KMS-11 (cell line): ENCODE measurements around the gene TMEM18.

Source experiments
- H2AFZ ChIP-seq: fragments of 200-600 bp; sonication (generic); 2 replicates; pipeline ENCODE4 v1.6.1; 2016; ENCODE audit warnings: antibody characterized with exemption, mixed run types, low read depth
- H3K27ac ChIP-seq: fragments of 200-600 bp; sonication (generic); 2 replicates; pipeline ENCODE4 v1.6.1; 2016; ENCODE audit warnings: mild to moderate bottlenecking, mixed run types
- H3K27me3 ChIP-seq: fragments of 200-600 bp; sonication (generic); 2 replicates; pipeline ENCODE4 v1.6.1; 2017; ENCODE audit warnings: mild to moderate bottlenecking, low read depth, mixed run types, moderate library complexity; ENCODE audit not compliant: insufficient read depth
- H3K36me3 ChIP-seq: fragments of 200-600 bp; sonication (generic); 2 replicates; pipeline ENCODE4 v1.6.1; 2017; ENCODE audit warnings: mild to moderate bottlenecking, mixed run types; ENCODE audit not compliant: insufficient read depth
- H3K4me1 ChIP-seq: fragments of 200-600 bp; sonication (generic); 2 replicates; pipeline ENCODE4 v1.6.1; 2016; ENCODE audit warnings: mild to moderate bottlenecking, low read depth, mixed run types; ENCODE audit not compliant: poor library complexity, severe bottlenecking
- H3K4me2 ChIP-seq: fragments of 200-600 bp; sonication (generic); 2 replicates; pipeline ENCODE4 v1.7.0; 2016; ENCODE audit warnings: mild to moderate bottlenecking, mixed run types
- H3K4me3 ChIP-seq: fragments of 200-600 bp; sonication (generic); IDR thresholded peaks from 2 replicates; pipeline ENCODE4 v1.6.1; 2017; ENCODE audit warnings: low read depth, low read length, mixed read lengths; ENCODE audit not compliant: insufficient read depth
- H3K79me2 ChIP-seq: fragments of 200-600 bp; sonication (generic); 2 replicates; pipeline ENCODE4 v1.6.1; 2016; ENCODE audit warnings: low read depth, mixed run types; ENCODE audit not compliant: insufficient read depth
- H3K9ac ChIP-seq: fragments of 200-600 bp; sonication (generic); 2 replicates; pipeline ENCODE4 v1.6.1; 2016; ENCODE audit warnings: mild to moderate bottlenecking, mixed run types
- H4K20me1 ChIP-seq: fragments of 200-600 bp; sonication (generic); 2 replicates; pipeline ENCODE4 v1.6.1; 2016; ENCODE audit warnings: mild to moderate bottlenecking, mixed run types; ENCODE audit not compliant: insufficient read depth
- TF ChIP-seq, protein P1 (sequence below): fragments of 200-600 bp; sonication (generic); conservative IDR thresholded peaks from 2 replicates; pipeline ENCODE4 v1.6.1; 2017; ENCODE audit warnings: low read depth, mild to moderate bottlenecking, antibody characterized with exemption, low read length, moderate library complexity, mixed read lengths

Gene TMEM18

DNA sequence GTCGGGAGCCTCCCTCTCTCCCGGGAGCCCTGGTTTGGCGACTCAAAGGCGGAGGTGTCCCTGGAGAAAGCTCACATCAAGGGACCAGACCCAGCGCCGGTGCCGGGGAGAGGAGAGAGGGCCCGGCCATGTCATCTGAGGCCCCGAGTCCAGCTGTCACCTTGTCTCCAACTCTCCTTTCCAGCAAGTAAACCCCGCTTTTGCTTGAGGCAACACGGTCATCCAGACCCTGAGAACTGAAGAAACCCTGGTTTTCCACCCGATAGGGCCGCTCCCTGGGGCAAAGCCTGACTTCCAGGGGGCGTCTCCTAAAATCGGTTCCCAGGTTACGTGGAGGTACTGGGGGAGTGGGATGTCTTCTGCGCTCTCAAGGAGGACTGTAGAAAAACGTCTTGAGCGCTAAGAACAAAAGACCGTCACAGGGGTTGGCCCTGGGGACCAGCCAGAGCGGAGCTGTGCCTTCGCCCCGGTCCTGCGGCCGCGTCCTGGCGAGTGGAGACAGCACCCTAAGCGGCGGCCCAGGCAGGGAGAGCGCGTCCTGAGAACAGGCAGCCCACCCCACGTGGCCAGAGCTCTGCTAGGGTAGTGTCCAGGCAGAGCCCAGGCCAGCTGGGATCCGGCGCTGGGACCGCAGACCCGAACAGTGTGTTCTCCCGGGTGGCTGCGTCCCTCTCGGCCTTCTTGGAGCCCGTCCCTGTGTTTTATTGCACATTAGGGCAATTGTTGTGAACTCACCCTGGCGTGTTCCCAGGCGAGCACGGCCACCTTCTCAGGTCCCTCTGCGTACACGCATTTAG, 55.7 kb downstream of the TMEM18 start:
- H3K4me1 ChIP-seq, result no peaks in the 10 kb centered on the region
- no peak overlapping the region for H3K4me2 ChIP-seq
- H3K9ac ChIP-seq, result no peak overlapping the region
- no peaks in the 10 kb centered on the region for H3K79me2 ChIP-seq
- no peaks in the 10 kb centered on the region for H3K36me3 ChIP-seq
- H3K27ac ChIP-seq, result no peak overlapping the region
- no peaks in the 10 kb centered on the region for H3K27me3 ChIP-seq
- H2AFZ ChIP-seq, result no peak overlapping the region
- TF ChIP-seq, protein P1, sequence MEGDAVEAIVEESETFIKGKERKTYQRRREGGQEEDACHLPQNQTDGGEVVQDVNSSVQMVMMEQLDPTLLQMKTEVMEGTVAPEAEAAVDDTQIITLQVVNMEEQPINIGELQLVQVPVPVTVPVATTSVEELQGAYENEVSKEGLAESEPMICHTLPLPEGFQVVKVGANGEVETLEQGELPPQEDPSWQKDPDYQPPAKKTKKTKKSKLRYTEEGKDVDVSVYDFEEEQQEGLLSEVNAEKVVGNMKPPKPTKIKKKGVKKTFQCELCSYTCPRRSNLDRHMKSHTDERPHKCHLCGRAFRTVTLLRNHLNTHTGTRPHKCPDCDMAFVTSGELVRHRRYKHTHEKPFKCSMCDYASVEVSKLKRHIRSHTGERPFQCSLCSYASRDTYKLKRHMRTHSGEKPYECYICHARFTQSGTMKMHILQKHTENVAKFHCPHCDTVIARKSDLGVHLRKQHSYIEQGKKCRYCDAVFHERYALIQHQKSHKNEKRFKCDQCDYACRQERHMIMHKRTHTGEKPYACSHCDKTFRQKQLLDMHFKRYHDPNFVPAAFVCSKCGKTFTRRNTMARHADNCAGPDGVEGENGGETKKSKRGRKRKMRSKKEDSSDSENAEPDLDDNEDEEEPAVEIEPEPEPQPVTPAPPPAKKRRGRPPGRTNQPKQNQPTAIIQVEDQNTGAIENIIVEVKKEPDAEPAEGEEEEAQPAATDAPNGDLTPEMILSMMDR, result no peak
- no peaks in the 10 kb centered on the region for H4K20me1 ChIP-seq
- H3K4me3 ChIP-seq, result no peak overlapping the region

DNA sequence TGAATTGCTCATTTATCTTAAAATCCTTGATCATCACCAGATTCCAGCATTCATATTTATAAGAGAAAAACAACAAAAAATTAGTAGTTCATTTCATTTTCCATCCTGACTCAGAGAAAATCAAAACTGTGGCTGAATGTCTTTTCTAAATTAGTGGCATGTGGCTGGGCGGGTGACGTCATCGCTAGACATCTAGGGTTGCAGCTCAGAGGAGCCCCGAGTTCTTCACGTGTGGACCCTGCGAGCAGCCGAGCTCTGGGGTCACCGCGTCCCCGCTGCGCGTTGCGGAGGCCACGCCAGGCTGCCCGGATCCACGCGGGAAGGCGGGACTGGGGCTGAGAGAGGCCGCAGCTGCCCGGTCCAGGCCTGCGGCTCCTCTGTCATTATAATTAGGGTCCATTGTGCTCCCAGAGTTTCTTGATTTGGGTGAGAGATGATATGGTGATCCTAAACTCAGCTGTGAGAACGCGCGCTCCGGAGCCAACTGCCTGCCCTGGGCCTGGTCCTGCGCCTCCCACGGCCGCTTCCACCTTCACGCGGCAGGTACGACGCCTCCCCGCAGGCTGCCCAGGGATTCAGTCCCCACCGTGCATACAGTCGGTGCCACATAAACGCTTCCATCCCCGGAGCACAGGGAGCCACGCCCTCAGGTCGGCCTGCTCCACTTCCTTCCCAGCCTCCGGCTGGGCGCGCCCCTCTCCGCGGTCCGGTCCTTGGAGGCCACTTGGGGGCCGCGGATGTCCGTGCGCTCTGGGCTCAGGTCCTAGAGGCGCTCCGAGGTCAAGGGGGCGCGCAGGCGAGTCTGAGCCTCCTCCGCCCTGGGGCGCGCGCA, 56.5 kb downstream of the TMEM18 start:
- Histone ChIP-seq H3K27me3 (no peaks in the 10 kb centered on the region), H4K20me1 (no peaks in the 10 kb centered on the region), H3K27ac (no peak overlapping the region), H3K36me3 (no peaks in the 10 kb centered on the region), H3K4me3 (no peak overlapping the region), H3K79me2 (no peaks in the 10 kb centered on the region), H3K9ac (no peak overlapping the region), H2AFZ (no peak overlapping the region), H3K4me2 (no peak overlapping the region), H3K4me1 (no peaks in the 10 kb centered on the region)
- TF ChIP-seq, protein P1, result no peak

DNA sequence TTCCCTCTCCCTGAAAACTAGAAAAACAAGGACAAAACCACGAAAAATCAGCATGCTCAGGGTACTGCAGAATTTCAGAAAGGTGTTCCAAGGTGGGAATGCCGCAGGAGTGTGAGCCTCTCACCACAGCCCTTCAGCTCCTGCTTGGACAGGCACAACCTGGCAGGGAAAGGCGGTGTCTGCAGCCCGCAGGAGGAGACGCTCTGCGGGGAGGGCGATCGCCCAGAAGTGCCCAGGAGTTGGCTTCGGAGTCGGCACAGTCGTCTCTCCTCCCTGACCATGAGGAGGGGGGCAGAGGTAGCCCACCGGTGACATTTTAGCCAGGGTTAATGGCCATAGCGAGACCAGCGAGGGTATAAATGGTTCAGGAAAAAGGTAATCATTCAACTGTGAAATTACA, 57.2 kb downstream of the TMEM18 start:
- Histone ChIP-seq H3K79me2 (no peaks in the 10 kb centered on the region), H3K4me1 (no peaks in the 10 kb centered on the region), H3K27me3 (no peaks in the 10 kb centered on the region), H3K36me3 (no peaks in the 10 kb centered on the region), H3K4me2 (no peak overlapping the region), H3K9ac (no peak overlapping the region), H2AFZ (no peak overlapping the region), H3K27ac (no peak overlapping the region), H3K4me3 (no peak overlapping the region), H4K20me1 (no peaks in the 10 kb centered on the region)
- TF ChIP-seq, protein P1, result no peak

DNA sequence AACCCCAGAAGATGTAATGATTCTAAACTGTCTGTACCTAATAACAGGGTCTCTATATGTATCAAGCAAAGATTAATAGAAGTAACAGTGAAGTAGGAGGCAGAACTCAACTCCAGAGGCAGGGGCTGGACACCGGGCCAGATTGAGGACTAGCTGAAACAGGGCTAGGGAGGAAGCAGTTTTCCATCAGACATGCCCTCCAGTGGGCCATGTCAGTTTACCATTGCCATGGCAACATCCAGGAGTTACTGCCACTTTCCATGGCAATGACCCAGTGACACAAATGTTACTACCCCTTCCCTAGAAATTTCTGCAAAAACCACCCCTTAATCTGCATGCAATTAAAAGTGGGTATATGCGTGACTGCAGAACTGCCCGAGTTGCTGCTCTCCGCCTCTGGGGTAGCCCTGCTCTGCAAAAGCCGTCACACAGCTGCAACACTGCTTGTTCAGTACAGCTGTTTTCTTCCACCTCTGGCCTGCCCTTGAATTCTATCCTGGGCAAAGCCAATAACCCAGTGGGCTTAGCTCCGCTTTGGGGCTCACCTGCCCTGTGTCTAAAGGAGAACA, 58.7 kb downstream of the TMEM18 start:
- TF ChIP-seq, protein P1, result no peak
- no peaks in the 10 kb centered on the region for H3K4me1 ChIP-seq

More for the DNA sequence above, 58.7 kb downstream of the TMEM18 start:
- H2AFZ ChIP-seq, result no peak overlapping the region
- no peaks in the 10 kb centered on the region for H4K20me1 ChIP-seq
- H3K4me2 ChIP-seq, result no peak overlapping the region
- no peak overlapping the region for H3K27ac ChIP-seq
- H3K9ac ChIP-seq, result no peak overlapping the region
- no peaks in the 10 kb centered on the region for H3K27me3 ChIP-seq
- no peaks in the 10 kb centered on the region for H3K36me3 ChIP-seq
- no peak overlapping the region for H3K4me3 ChIP-seq
- H3K79me2 ChIP-seq, result no peaks in the 10 kb centered on the region
